GM10266 (cell line): Measurements from ENCODE around the gene TAPBPL.

Experiments used
- DNase-seq: peaks from one replicate; pipeline ENCODE4 v3.0.0; 2012; ENCODE audit errors: extremely low spot score
- CTCF ChIP-seq: IDR thresholded peaks from 2 replicates; pipeline ENCODE4 v1.5.1; 2012; ENCODE audit warnings: mild to moderate bottlenecking, low read depth; ENCODE audit not compliant: control insufficient read depth, insufficient read depth; ENCODE audit errors: missing control alignments

Gene TAPBPL

GRCh38 chr12:6450869-6451347 lies 934 bp upstream of the TAPBPL start:
- no peak for TF ChIP-seq CTCF
- no peak for DNase-seq

- no peak for DNase-seq
- no peak for TF ChIP-seq CTCF
These were observed 552 bp downstream of the TAPBPL start for GRCh38 chr12:6452245-6452943.

GRCh38 chr12:6452944-6453630 lies 1.2 kb downstream of the TAPBPL start:
- DNase-seq, result no peak
- TF ChIP-seq CTCF, result no peak

- DNase-seq, result no peak
- no peak for TF ChIP-seq CTCF
These were observed 5.5 kb downstream of the TAPBPL start for GRCh38 chr12:6457220-6457945.

- no peak for TF ChIP-seq CTCF
- no peak for DNase-seq
These were observed 6.6 kb downstream of the TAPBPL start for GRCh38 chr12:6458281-6459003.

GRCh38 chr12:6459004-6459337 lies 7.1 kb downstream of the TAPBPL start:
- TF ChIP-seq CTCF, result no peak
- DNase-seq, result no peak
